ENCODE measurements around the gene THSD1.
"Not testable (repeated sequence)": the region's sequence is repeated elsewhere in the genome, so short reads cannot be mapped to it uniquely, and the experiment has no call there.

The THSD1 gene

DNA sequence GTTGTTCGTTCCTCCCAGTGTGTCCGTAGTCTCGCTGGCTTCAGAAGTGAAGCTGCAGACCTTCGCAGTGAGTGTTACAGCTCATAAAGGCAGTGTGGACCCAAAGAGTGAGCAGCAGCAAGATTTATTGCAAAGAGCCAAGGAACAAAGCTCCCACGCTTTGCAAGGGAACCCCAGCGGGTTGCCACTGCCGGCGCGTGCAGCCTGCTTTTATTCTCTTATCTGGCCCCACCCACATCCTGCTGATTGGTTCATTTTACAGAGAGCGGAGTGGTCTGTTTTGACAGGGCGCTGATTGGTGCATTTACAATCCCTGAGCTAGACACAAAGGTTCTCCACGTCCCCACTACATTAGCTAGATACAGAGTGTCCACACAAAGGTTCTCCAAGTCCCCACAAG, 1.5 kb upstream of the THSD1 start:
- not testable (repeated sequence) for DNase-seq

- DNase-seq: no peak
Measured at GRCh38 chr13:52406629-52407028, 657 bp upstream of the THSD1 start.

- DNase-seq: no peak
Measured at GRCh38 chr13:52405369-52405766, 604 bp downstream of the THSD1 start.

GRCh38 chr13:52399708-52400107, 6.3 kb downstream of the THSD1 start:
- no peak for DNase-seq

DNA sequence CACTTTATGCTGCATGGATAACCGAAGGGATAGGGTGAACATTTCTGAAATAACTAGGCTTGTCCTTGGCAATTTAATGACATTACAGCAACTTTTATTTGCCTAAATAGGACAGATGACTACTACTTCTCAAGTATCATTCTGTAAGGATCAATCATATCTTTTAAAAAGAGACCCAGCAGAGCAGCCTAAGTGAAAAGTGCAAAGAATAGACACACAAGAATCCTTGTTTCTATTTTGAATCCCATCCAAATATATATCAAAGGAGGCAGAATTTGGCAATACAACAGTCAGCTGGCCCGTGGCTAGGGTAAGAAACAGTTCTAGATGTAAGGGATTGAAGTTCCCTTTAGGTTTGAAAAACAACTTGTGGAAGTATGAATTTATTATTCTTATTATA, 6.9 kb downstream of the THSD1 start:
- DNase-seq: no peak

GRCh38 chr13:52395704-52396103, 10.3 kb downstream of the THSD1 start:
- DNase-seq: no peak

DNA sequence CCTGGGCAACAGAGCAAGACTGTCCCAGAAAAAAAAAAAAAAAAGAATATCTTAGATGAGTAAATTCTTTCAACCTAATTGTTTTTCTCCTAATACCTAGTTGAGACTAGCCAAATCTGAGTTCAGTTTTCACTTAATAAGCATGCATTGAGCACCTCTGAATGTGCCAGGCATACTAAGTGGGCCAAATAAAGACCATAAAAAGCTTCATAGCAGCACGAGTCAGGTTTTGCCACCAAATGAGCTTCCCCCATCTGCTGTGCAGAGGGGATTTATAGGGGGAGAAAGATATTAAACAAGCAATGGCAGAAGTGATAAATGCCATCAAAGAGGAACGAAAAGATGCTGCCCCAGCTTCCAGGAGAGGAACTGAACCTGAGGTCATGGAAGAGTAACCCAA, 11.4 kb downstream of the THSD1 start:
- no peak for DNase-seq

GRCh38 chr13:52393572-52394357, 12.2 kb downstream of the THSD1 start:
- no peak for DNase-seq

GRCh38 chr13:52387721-52388120, 18.3 kb downstream of the THSD1 start:
- DNase-seq: no peak

- DNase-seq: no peak
Measured at GRCh38 chr13:52385870-52386269, 20.1 kb downstream of the THSD1 start.

- DNase-seq: no peak
Measured at GRCh38 chr13:52383366-52383765, 22.6 kb downstream of the THSD1 start.

- no peak for DNase-seq
Measured at GRCh38 chr13:52378312-52378711, 27.7 kb downstream of the THSD1 start.

GRCh38 chr13:52377898-52378297, 28.1 kb downstream of the THSD1 start:
- DNase-seq: no peak

DNA sequence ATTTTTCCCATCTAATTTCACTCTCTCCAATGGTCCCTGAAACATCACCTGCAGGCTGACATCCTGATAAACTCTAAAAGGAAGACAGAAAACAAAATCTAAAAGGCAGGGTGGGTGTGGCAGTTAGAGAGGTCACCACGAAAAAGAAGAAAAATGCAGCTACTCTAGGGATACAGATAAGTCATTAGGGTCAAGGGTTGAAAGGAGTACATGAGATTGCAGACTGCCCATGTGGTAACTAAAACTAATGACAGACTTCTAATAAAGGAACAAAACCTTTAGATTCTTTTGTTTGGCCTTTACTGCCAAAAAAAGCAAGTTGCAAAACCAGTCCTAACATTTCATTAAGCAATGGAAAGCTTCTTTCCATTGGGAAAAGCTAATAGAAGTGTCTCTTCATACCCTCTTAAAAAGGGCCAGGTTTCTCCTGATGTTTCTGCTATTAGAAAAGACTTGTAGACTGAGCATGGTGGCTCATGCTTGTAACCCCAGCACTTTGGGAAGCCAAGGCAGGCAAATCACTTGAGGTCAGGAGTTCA, 31.0 kb downstream of the THSD1 start:
- no peak for DNase-seq

DNA sequence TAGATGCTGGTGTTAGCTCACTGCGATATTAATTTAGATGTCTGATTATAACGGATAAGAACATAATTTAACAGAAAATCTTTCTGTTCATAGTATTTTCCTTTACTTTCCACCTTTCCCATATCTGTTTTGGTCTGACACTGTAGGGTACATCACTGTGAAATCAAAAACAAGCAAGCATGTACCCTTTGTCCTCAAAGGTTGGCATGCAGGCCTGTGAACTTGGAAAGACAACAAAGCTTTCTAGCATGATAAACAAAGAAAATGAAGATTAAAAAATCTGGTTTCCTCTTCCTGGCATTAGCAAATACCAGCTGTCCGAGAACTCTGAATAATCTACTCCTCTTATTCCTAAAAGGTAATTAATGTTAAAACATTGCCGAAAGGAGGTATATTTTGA, 31.6 kb downstream of the THSD1 start:
- DNase-seq: no peak

DNA sequence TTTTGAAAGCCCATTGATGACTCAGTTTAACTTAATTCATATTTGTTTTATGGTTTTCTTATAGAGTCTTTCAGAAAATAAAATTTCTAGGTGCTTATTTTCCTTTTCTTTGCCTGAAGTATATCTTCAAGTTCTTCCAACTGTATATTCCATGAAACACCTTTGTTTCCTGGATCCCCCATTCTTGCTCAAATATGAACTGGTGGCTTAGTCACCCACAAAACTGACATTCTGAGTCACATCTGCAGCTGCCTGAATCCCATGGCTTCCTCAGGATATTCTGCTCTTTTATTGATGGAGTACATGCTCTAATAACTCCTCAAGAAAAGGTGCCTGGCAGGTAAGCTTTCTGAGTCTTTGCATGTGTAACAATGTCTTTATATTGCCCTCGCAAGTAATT, 32.7 kb downstream of the THSD1 start:
- DNase-seq: not testable (repeated sequence)

DNA sequence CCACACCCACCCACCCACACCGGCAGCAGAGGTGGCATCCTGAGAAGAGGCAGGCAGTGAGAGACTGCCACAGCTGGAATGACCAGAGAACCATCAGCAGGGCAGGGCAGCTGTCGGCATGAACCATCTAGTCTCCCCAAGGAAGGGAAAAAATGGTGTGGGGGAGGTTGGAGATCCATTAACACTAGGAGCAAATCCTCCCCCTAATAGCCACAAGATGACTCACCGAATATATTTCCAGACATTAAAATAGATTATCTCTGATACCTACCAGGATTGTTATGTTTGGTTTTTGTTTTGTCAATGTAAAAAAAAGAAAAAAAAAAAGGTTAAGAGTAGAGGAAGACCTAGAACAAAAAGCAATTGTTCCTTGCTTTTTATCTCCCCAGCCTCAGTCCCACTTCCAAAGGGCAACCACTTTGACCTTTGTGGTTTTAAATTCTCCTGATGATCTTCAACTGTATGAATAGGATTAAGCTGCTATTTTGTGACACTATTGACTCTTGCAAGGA, 34.2 kb downstream of the THSD1 start:
- no peak for DNase-seq

DNA sequence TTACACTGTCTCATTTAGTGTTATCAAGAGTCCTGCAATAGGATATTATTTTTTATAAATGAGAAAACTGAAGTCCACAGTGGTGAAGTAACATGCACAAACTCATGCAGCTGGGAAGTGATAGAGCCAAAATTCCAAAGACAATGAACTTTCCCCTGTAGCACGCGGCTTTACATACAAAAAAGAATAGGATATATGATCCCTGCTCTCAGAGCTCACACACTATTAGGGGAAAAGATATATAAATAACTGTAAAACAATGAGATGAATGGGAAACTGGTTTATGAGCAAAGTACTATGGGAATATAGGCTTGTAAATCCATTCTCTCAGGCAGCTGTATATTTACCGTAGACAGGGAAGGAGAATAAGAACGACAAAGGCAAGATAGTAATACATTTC, 39.7 kb downstream of the THSD1 start:
- DNase-seq: peak; percentile 49

DNA sequence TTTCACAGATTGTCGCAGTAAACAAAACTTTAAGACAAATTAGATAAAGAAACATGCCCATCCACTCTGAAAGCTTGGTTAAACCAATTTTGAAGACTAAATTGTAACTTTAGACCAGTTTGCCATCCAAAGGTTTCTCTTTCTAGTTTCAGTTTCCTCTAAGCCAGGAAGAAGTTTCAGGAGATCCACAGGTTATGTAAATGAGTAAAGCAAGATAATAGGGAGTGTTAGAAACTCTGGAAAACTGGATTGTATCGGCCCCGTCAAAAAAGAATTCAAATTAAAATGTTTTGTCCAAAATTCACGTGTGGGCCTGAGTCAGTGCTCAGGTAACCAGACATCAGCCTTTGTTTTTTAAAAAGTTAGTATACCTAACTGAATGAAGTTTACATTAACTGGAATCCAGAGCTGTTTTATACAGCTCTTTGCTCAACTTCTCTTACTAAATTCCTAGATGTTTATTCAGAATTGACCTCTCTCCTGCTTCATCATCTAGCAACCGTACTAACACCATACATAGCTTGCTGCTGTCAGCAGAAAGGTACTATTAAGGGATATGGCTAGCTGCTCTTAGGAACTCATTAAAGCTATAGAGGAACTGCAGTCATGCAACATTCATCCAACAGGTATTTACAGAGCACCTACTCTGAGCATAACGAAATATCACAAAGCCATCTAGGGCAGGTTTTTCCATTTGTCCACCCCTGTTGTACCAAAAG, 43.6 kb downstream of the THSD1 start:
- not testable (repeated sequence) for DNase-seq

GRCh38 chr13:52361225-52361624, 44.7 kb downstream of the THSD1 start:
- DNase-seq: no peak

- DNase-seq: peak; percentile 72
Measured at GRCh38 chr13:52359534-52359933, 46.4 kb downstream of the THSD1 start.

GRCh38 chr13:52356327-52356726, 49.6 kb downstream of the THSD1 start:
- no peak for DNase-seq

GRCh38 chr13:52353193-52353592, 52.8 kb downstream of the THSD1 start:
- DNase-seq: no peak

All from femur (tissue), 1 donor.